WTC11 (cell line): Measurements from ENCODE around the gene KLB. TPM values are rescaled to one million over a fixed set of nuclear protein-coding genes. Genes with fewer than 3 reads are reported as not detected.
A peak's percentile ranks its signal among the peaks of the same experiment; 100 is the strongest.

Source experiments
- ATAC-seq: fragments of 200-7000 bp; cut with Tn5 transposase; 2 replicates; pipeline ENCODE4 v1.10.0; 2021; ENCODE audit warnings: mild to moderate bottlenecking, moderate library complexity
- CTCF ChIA-PET: fragments of 300-600 bp; sonication (Branson Sonifier 250); formaldehyde crosslinking; loops from one replicate; lab custom pipeline; 2021; ENCODE audit warnings: antibody characterized with exemption; lab: Charles Lee
- POLR2A ChIA-PET: fragments of 350-600 bp; sonication (Branson Sonifier 250); formaldehyde crosslinking; loops from one replicate; lab custom pipeline; 2021; ENCODE audit warnings: antibody characterized with exemption; lab: Charles Lee
- DNase-seq: peaks from one replicate; pipeline ENCODE4 v3.0.0; 2021; ENCODE audit warnings: low spot score
- H3K27ac Mint-ChIP-seq: 2 replicates; pipeline ENCODE4 v1.8.0; 2021; ENCODE audit warnings: mixed read lengths
- H3K27me3 Mint-ChIP-seq: 2 replicates; pipeline ENCODE4 v1.8.0; 2021; ENCODE audit warnings: low read depth, mild to moderate bottlenecking, moderate library complexity, mixed read lengths
- H3K36me3 Mint-ChIP-seq: 2 replicates; pipeline ENCODE4 v1.8.0; 2021; ENCODE audit warnings: mixed read lengths
- H3K4me1 Mint-ChIP-seq: 2 replicates; pipeline ENCODE4 v1.8.0; 2022; ENCODE audit warnings: mixed read lengths
- H3K4me3 Mint-ChIP-seq: 2 replicates; pipeline ENCODE4 v1.8.0; 2021; ENCODE audit warnings: mild to moderate bottlenecking, moderate library complexity, mixed read lengths
- H3K9me3 Mint-ChIP-seq: 2 replicates; pipeline ENCODE4 v1.8.0; 2021; ENCODE audit warnings: mixed read lengths
- ATF2 ChIP-seq: sonication (generic); formaldehyde crosslinking; IDR thresholded peaks from 2 replicates; pipeline ENCODE4 v1.8.1; 2022; ENCODE audit warnings: low read depth, missing genetic modification reagents, borderline replicate concordance
- CREB1 ChIP-seq: sonication (generic); formaldehyde crosslinking; IDR thresholded peaks from 2 replicates; pipeline ENCODE4 v1.8.0; 2023; ENCODE audit warnings: mild to moderate bottlenecking, missing genetic modification reagents
- CREM ChIP-seq: sonication (generic); formaldehyde crosslinking; IDR thresholded peaks from 2 replicates; pipeline ENCODE4 v1.8.1; 2022; ENCODE audit warnings: mild to moderate bottlenecking, missing genetic modification reagents, moderate library complexity
- ETV6 ChIP-seq: sonication (generic); formaldehyde crosslinking; IDR thresholded peaks from 2 replicates; pipeline ENCODE4 v1.8.1; 2022; ENCODE audit warnings: mild to moderate bottlenecking, missing genetic modification reagents
- FOXJ3 ChIP-seq: sonication (generic); formaldehyde crosslinking; IDR thresholded peaks from 2 replicates; pipeline ENCODE4 v1.9.0; 2021; ENCODE audit warnings: missing genetic modification reagents, mild to moderate bottlenecking, borderline replicate concordance
- FOXP1 ChIP-seq: sonication (generic); formaldehyde crosslinking; IDR thresholded peaks from 2 replicates; pipeline ENCODE4 v1.8.0; 2022; ENCODE audit warnings: missing genetic modification reagents, mild to moderate bottlenecking, moderate library complexity, borderline replicate concordance
- HMGA2 ChIP-seq: fragments of 250-450 bp; sonication (Bioruptor Pico); IDR thresholded peaks from 2 replicates; pipeline ENCODE4 v1.4.0; 2021; ENCODE audit warnings: mild to moderate bottlenecking, moderate library complexity
- MLX ChIP-seq: sonication (generic); formaldehyde crosslinking; IDR thresholded peaks from 2 replicates; pipeline ENCODE4 v1.8.1; 2023; ENCODE audit warnings: mild to moderate bottlenecking, missing genetic modification reagents, moderate library complexity
- MXD4 ChIP-seq: fragments of 250-450 bp; sonication (Bioruptor Pico); IDR thresholded peaks from 2 replicates; pipeline ENCODE4 v1.8.0; 2021; ENCODE audit warnings: mild to moderate bottlenecking, moderate library complexity, borderline replicate concordance
- NR1H2 ChIP-seq: sonication (generic); formaldehyde crosslinking; IDR thresholded peaks from 2 replicates; pipeline ENCODE4 v1.9.0; 2021; ENCODE audit warnings: mild to moderate bottlenecking, moderate library complexity, missing genetic modification reagents
- PRRX2 ChIP-seq: fragments of 250-450 bp; sonication (Bioruptor Pico); IDR thresholded peaks from 2 replicates; pipeline ENCODE4 v1.8.0; 2021; ENCODE audit warnings: mild to moderate bottlenecking
- SMAD3 ChIP-seq: sonication (generic); formaldehyde crosslinking; IDR thresholded peaks from 2 replicates; pipeline ENCODE4 v1.8.0; 2022; ENCODE audit warnings: missing genetic modification reagents, mild to moderate bottlenecking, borderline replicate concordance
- SOX15 ChIP-seq: fragments of 250-450 bp; sonication (Bioruptor Pico); IDR thresholded peaks from 2 replicates; pipeline ENCODE4 v1.9.0; 2021; ENCODE audit warnings: mild to moderate bottlenecking
- TCF7 ChIP-seq: sonication (generic); formaldehyde crosslinking; IDR thresholded peaks from 2 replicates; pipeline ENCODE4 v1.8.0; 2022; ENCODE audit warnings: mild to moderate bottlenecking, low read depth, missing genetic modification reagents, moderate library complexity
- TEAD1 ChIP-seq: sonication (generic); formaldehyde crosslinking; IDR thresholded peaks from 2 replicates; pipeline ENCODE4 v1.8.0; 2022; ENCODE audit warnings: mild to moderate bottlenecking, missing genetic modification reagents
- ZBTB21 ChIP-seq: sonication (generic); formaldehyde crosslinking; IDR thresholded peaks from 2 replicates; pipeline ENCODE4 v1.8.1; 2023; ENCODE audit warnings: mild to moderate bottlenecking, missing genetic modification reagents, borderline replicate concordance
- ZNF317 ChIP-seq: sonication (generic); formaldehyde crosslinking; IDR thresholded peaks from 2 replicates; pipeline ENCODE4 v1.8.1; 2023; ENCODE audit warnings: low read depth, mild to moderate bottlenecking, moderate library complexity, missing genetic modification reagents, borderline replicate concordance
- ZNF416 ChIP-seq: fragments of 250-450 bp; sonication (Bioruptor Pico); IDR thresholded peaks from 2 replicates; pipeline ENCODE4 v1.9.0; 2021; ENCODE audit warnings: mild to moderate bottlenecking, inconsistent platforms
- ZNF671 ChIP-seq: fragments of 250-450 bp; sonication (Bioruptor Pico); IDR thresholded peaks from 2 replicates; pipeline ENCODE4 v1.8.0; 2021; ENCODE audit warnings: mild to moderate bottlenecking
- total RNA-seq: library from RNA; stranded (reverse); gene quantifications from 3 replicates; pipeline ENCODE4 v1.2.3, GENCODE V29; 2021
- TF ChIP-seq, protein P1 (sequence below): sonication (generic); formaldehyde crosslinking; IDR thresholded peaks from 2 replicates; pipeline ENCODE4 v1.8.0; 2023; ENCODE audit warnings: missing genetic modification reagents, mild to moderate bottlenecking, borderline replicate concordance
- TF ChIP-seq, protein P2 (sequence below): sonication (generic); formaldehyde crosslinking; IDR thresholded peaks from 2 replicates; pipeline ENCODE4 v1.8.1; 2023; ENCODE audit warnings: mild to moderate bottlenecking, missing genetic modification reagents, moderate library complexity
- TF ChIP-seq, protein P3 (sequence below): fragments of 200-600 bp; IDR thresholded peaks from 2 replicates; pipeline ENCODE4 v1.8.0; 2022; ENCODE audit warnings: antibody characterized with exemption

Gene KLB
- total RNA-seq, 1 experiment from 2014 or later: not detected

DNA sequence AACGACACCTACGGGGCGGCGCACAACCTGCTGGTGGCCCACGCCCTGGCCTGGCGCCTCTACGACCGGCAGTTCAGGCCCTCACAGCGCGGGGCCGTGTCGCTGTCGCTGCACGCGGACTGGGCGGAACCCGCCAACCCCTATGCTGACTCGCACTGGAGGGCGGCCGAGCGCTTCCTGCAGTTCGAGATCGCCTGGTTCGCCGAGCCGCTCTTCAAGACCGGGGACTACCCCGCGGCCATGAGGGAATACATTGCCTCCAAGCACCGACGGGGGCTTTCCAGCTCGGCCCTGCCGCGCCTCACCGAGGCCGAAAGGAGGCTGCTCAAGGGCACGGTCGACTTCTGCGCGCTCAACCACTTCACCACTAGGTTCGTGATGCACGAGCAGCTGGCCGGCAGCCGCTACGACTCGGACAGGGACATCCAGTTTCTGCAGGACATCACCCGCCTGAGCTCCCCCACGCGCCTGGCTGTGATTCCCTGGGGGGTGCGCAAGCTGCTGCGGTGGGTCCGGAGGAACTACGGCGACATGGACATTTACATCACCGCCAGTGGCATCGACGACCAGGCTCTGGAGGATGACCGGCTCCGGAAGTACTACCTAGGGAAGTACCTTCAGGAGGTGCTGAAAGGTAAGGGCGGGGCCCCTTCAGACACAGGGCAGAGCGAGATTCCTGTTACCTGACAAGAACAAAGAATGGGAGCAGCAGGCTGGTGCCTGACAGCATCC lies 40.3 kb downstream of the KLB start (continued):
- TF ChIP-seq TEAD1 (CRISPR knock-in tag): peak; percentile 92
- peak; percentile 52 for TF ChIP-seq SMAD3 (CRISPR knock-in tag)
- TF ChIP-seq NR1H2 (CRISPR knock-in tag): no peak

- POLR2A ChIA-PET: interaction anchor here (0.7 kb wide), 1 partner anchor 8 kb away, joined by 7 read pairs; the partner anchor contains the start of genes LIAS and RPL9
- H3K27ac Mint-ChIP-seq: peak overlapping the region; percentile 91
- ATAC-seq (no peak), DNase-seq (no peak)
- CTCF ChIA-PET: no interaction called here
- no peak for TF ChIP-seq ATF2 (CRISPR knock-in tag)
- peak; percentile 59; the same call in 1 of the 2 replicates for TF ChIP-seq ZNF416
- TF ChIP-seq, protein P1, sequence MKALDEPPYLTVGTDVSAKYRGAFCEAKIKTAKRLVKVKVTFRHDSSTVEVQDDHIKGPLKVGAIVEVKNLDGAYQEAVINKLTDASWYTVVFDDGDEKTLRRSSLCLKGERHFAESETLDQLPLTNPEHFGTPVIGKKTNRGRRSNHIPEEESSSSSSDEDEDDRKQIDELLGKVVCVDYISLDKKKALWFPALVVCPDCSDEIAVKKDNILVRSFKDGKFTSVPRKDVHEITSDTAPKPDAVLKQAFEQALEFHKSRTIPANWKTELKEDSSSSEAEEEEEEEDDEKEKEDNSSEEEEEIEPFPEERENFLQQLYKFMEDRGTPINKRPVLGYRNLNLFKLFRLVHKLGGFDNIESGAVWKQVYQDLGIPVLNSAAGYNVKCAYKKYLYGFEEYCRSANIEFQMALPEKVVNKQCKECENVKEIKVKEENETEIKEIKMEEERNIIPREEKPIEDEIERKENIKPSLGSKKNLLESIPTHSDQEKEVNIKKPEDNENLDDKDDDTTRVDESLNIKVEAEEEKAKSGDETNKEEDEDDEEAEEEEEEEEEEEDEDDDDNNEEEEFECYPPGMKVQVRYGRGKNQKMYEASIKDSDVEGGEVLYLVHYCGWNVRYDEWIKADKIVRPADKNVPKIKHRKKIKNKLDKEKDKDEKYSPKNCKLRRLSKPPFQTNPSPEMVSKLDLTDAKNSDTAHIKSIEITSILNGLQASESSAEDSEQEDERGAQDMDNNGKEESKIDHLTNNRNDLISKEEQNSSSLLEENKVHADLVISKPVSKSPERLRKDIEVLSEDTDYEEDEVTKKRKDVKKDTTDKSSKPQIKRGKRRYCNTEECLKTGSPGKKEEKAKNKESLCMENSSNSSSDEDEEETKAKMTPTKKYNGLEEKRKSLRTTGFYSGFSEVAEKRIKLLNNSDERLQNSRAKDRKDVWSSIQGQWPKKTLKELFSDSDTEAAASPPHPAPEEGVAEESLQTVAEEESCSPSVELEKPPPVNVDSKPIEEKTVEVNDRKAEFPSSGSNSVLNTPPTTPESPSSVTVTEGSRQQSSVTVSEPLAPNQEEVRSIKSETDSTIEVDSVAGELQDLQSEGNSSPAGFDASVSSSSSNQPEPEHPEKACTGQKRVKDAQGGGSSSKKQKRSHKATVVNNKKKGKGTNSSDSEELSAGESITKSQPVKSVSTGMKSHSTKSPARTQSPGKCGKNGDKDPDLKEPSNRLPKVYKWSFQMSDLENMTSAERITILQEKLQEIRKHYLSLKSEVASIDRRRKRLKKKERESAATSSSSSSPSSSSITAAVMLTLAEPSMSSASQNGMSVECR: no peak
- H3K36me3 Mint-ChIP-seq: peaks cover 50% of the 10 kb centered on the region
- H3K27me3 Mint-ChIP-seq: 0 out of 2 replicates have a peak, but pooled peaks cover 2% of the 10 kb centered on the region
- peaks cover 31% of the 10 kb centered on the region for H3K4me1 Mint-ChIP-seq
- no peak overlapping the region for H3K4me3 Mint-ChIP-seq
- no peaks in the 10 kb centered on the region for H3K9me3 Mint-ChIP-seq
Observed at GRCh38 chr4:39450618-39451017, 43.9 kb downstream of the KLB start.

DNA sequence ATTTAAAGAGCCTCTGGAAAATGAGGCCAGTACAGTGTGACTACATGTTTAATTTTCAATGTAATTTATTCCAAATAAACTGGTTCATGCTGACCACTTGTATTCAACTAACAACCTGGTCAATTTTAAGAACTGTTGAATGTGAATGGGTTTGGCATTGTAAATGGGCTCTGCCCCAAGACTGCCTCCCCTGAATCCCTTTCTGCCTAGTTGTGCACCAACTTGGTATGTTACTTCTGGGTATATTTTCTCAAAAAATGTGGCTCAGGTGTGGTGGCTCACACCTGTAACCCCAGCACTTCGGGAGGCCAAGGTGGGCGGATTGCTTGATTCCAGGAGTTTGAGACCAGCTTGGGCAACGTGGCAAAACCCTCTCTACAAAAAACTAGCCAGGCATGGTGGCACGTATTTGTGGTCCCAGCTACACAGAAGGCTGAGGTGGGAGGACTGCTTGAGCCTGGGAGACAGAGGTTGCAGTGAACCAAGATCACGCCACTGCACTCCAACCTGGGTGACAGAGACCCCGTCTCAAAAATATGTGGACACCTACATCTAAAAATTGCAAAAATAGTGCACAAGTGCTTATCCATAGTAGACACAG lies 44.8 kb downstream of the KLB start:
- no peak overlapping the region for H3K4me3 Mint-ChIP-seq
- CTCF ChIA-PET: no interaction called here
- no peak for ATAC-seq
- 0 out of 2 replicates have a peak, but pooled peaks cover 1% of the 10 kb centered on the region for H3K27me3 Mint-ChIP-seq
- POLR2A ChIA-PET: no interaction called here
- H3K4me1 Mint-ChIP-seq: peaks cover 27% of the 10 kb centered on the region
- peak overlapping the region; percentile 91 for H3K27ac Mint-ChIP-seq
- peaks cover 59% of the 10 kb centered on the region for H3K36me3 Mint-ChIP-seq
- DNase-seq: no peak
- H3K9me3 Mint-ChIP-seq: no peaks in the 10 kb centered on the region
- TF ChIP-seq, protein P2, sequence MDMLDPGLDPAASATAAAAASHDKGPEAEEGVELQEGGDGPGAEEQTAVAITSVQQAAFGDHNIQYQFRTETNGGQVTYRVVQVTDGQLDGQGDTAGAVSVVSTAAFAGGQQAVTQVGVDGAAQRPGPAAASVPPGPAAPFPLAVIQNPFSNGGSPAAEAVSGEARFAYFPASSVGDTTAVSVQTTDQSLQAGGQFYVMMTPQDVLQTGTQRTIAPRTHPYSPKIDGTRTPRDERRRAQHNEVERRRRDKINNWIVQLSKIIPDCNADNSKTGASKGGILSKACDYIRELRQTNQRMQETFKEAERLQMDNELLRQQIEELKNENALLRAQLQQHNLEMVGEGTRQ (CRISPR knock-in tag): no peak
- TF ChIP-seq CREM (CRISPR knock-in tag): no peak
- no peak for TF ChIP-seq ETV6 (CRISPR knock-in tag)
- TF ChIP-seq, protein P3, sequence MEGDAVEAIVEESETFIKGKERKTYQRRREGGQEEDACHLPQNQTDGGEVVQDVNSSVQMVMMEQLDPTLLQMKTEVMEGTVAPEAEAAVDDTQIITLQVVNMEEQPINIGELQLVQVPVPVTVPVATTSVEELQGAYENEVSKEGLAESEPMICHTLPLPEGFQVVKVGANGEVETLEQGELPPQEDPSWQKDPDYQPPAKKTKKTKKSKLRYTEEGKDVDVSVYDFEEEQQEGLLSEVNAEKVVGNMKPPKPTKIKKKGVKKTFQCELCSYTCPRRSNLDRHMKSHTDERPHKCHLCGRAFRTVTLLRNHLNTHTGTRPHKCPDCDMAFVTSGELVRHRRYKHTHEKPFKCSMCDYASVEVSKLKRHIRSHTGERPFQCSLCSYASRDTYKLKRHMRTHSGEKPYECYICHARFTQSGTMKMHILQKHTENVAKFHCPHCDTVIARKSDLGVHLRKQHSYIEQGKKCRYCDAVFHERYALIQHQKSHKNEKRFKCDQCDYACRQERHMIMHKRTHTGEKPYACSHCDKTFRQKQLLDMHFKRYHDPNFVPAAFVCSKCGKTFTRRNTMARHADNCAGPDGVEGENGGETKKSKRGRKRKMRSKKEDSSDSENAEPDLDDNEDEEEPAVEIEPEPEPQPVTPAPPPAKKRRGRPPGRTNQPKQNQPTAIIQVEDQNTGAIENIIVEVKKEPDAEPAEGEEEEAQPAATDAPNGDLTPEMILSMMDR: no peak
- no peak for TF ChIP-seq FOXP1 (CRISPR knock-in tag)
- TF ChIP-seq SOX15 (CRISPR knock-in tag): no peak
- TF ChIP-seq MLX: no peak
- TF ChIP-seq HMGA2 (CRISPR knock-in tag): no peak
- TF ChIP-seq CREB1 (CRISPR knock-in tag): no peak
- no peak for TF ChIP-seq TCF7
- peak; percentile 54 for TF ChIP-seq ZNF671 (CRISPR knock-in tag)
- TF ChIP-seq PRRX2 (CRISPR knock-in tag): peak; percentile 91
- TF ChIP-seq TEAD1 (CRISPR knock-in tag): no peak
- TF ChIP-seq FOXJ3 (CRISPR knock-in tag): no peak
- TF ChIP-seq ZBTB21 (CRISPR knock-in tag): no peak
- TF ChIP-seq MXD4 (CRISPR knock-in tag): no peak
- TF ChIP-seq ZNF317: no peak
